Endothelial cell of umbilical vein (primary cell): ENCODE measurements around the gene AP3M1. TPM values are rescaled to one million over a fixed set of nuclear protein-coding genes. Genes with fewer than 3 reads are reported as not detected.

Source experiments
- BruUV-seq: library from RNA; stranded (reverse); fragments of 400-500 nt; replicated peaks from 2 replicates; lab custom pipeline; 2021; lab: Mats Ljungman, UMichigan
- CTCF ChIA-PET: fragments of 300-600, 350-600 bp; sonication (Branson Sonifier 250); formaldehyde crosslinking; loops from one replicate; lab custom pipeline; 2021; ENCODE audit warnings: antibody characterized with exemption, inconsistent platforms; lab: Charles Lee
- POLR2A ChIA-PET: fragments of 300-600, 350-600 bp; sonication (Branson Sonifier 250); formaldehyde crosslinking; loops from one replicate; lab custom pipeline; 2021; ENCODE audit warnings: antibody characterized with exemption, inconsistent platforms; lab: Charles Lee
- DNase-seq: peaks from one replicate; pipeline ENCODE4 v3.0.0-alpha.2; 2011; ENCODE audit warnings: low read depth, low spot score
- FAIRE-seq: peaks from 2 replicates; lab custom pipeline; 2011; peaks lifted over from hg19 to GRCh38; lab: Jason Lieb, UNC
- H2AFZ ChIP-seq: 2 replicates; pipeline ENCODE4 v1.6.0; 2012; ENCODE audit warnings: low read depth, low read length, control low read depth, inconsistent platforms
- H3K27ac ChIP-seq: 2 replicates; pipeline ENCODE4 v1.5.1; 2011; ENCODE audit warnings: low read depth, mild to moderate bottlenecking, control low read depth, low read length, moderate library complexity; ENCODE audit not compliant: insufficient read depth
- H3K27me3 ChIP-seq, 2 experiments: 2 replicates each; pipeline versions ENCODE4 v1.6.0 to v1.6.1; 2011; ENCODE audit warnings: low read length in 2 of 2, mixed read lengths in 1 of 2; ENCODE audit not compliant: control insufficient read depth in 2 of 2, insufficient read depth in 2 of 2
- H3K36me3 ChIP-seq, 2 experiments: 2 replicates in 1 of 2; 3 replicates in 1 of 2; pipeline ENCODE4 v1.5.1; 2011; ENCODE audit warnings: low read length in 2 of 2, mild to moderate bottlenecking in 1 of 2, moderate library complexity in 1 of 2; ENCODE audit not compliant: control insufficient read depth in 2 of 2, insufficient read depth in 2 of 2; ENCODE audit errors: extremely low read depth in 1 of 2
- H3K4me1 ChIP-seq: 3 replicates; pipeline ENCODE4 v1.5.1; 2011; ENCODE audit warnings: mild to moderate bottlenecking, low read length; ENCODE audit not compliant: control insufficient read depth, insufficient read depth; ENCODE audit errors: extremely low read depth
- H3K4me2 ChIP-seq: 2 replicates; pipeline ENCODE4 v1.6.1; 2011; ENCODE audit warnings: low read length, control low read depth, mixed read lengths; ENCODE audit not compliant: insufficient read depth
- H3K4me3 ChIP-seq, 3 experiments: fragments of 200-600 bp in 1 of 3; sonication (generic), shearing (Covaris generic) in 1 of 3; replicated peaks in 1 of 3; 2 replicates each; pipeline ENCODE4 v1.5.1; 2011 to 2016; ENCODE audit warnings: control low read depth in 3 of 3, low read length in 3 of 3, mild to moderate bottlenecking in 2 of 3, inconsistent platforms in 1 of 3, low read depth in 1 of 3, moderate library complexity in 1 of 3; ENCODE audit not compliant: insufficient read depth in 1 of 3
- H3K79me2 ChIP-seq: 2 replicates; pipeline ENCODE4 v1.6.0; 2012; ENCODE audit warnings: low read length, inconsistent platforms; ENCODE audit not compliant: control insufficient read depth, insufficient read depth
- H3K9ac ChIP-seq: replicated peaks from 2 replicates; pipeline ENCODE3; 2011; ENCODE audit warnings: low read length, control low read depth; ENCODE audit not compliant: insufficient read depth; ENCODE audit errors: extremely low read depth
- H3K9me1 ChIP-seq: replicated peaks from 3 replicates; pipeline ENCODE4 v1.6.0; 2011; ENCODE audit warnings: mild to moderate bottlenecking, low read length; ENCODE audit not compliant: control insufficient read depth, insufficient read depth; ENCODE audit errors: extremely low read depth
- H3K9me3 ChIP-seq: replicated peaks from 2 replicates; pipeline ENCODE4 v1.5.1; 2012; ENCODE audit warnings: low read length, inconsistent platforms; ENCODE audit not compliant: control insufficient read depth, insufficient read depth
- H4K20me1 ChIP-seq: replicated peaks from 2 replicates; pipeline ENCODE3; 2011; ENCODE audit warnings: mild to moderate bottlenecking, low read length; ENCODE audit not compliant: control insufficient read depth, insufficient read depth; ENCODE audit errors: extremely low read depth
- FOS ChIP-seq: IDR thresholded peaks from 2 replicates; pipeline ENCODE4 v1.6.1; 2011; ENCODE audit warnings: mild to moderate bottlenecking, low read length, moderate library complexity, borderline replicate concordance; ENCODE audit not compliant: insufficient read depth
- JUN ChIP-seq: IDR thresholded peaks from 2 replicates; pipeline ENCODE4 v1.6.1; 2011; ENCODE audit warnings: borderline replicate concordance, low read depth; ENCODE audit not compliant: insufficient read length, insufficient read depth
- MYC ChIP-seq: IDR thresholded peaks from one replicate; pipeline ENCODE4 v1.6.1; 2011; ENCODE audit warnings: mild to moderate bottlenecking, low read depth, low read length
- POLR2A ChIP-seq: IDR thresholded peaks from 2 replicates; pipeline ENCODE4 v1.6.1; 2012; ENCODE audit warnings: low read depth, mild to moderate bottlenecking, control low read depth, low read length
- dilution Hi-C: fragments of 300-500 bp; cut with MboI; formaldehyde crosslinking; loops from one replicate; pipeline ENCODE4 v1.15.0; 2019; ENCODE audit warnings: low sequenced_read_pairs; ENCODE audit not compliant: extremely low pct_ligation_motif_present
- intact Hi-C: fragments of 100-400 bp; cut with micrococcal nuclease; formaldehyde crosslinking; loops from one replicate; pipeline ENCODE4 v1.10.0; 2022
- polyA plus RNA-seq, 4 experiments: library from polyadenylated mRNA; depleted of rRNA in 3 of 4; stranded (reverse) in 3 of 4; unstranded in 1 of 4; fragments of >200 nt; gene quantifications; 2 replicates each; pipeline versions ENCODE4 v1.2.1 to v1.2.3, GENCODE V29; 2011 to 2012; ENCODE audit warnings: missing spikeins in 1 of 4
- total RNA-seq: library from RNA; stranded (reverse); gene quantifications from 2 replicates; pipeline ENCODE4 v1.2.3, GENCODE V29; 2021
- TF ChIP-seq, protein P1 (sequence below), 2 donors: IDR thresholded peaks; 1 replicate in 1 of 2; 2 replicates in 1 of 2; pipeline ENCODE4 v1.5.1; 2011; ENCODE audit warnings: low read length in 2 of 2, mild to moderate bottlenecking in 2 of 2, moderate library complexity in 2 of 2, control low read depth in 1 of 2, inconsistent platforms in 1 of 2, low read depth in 1 of 2; ENCODE audit not compliant: insufficient read depth in 1 of 2; ENCODE audit errors: extremely low read depth in 1 of 2
- TF ChIP-seq, protein P2 (sequence below): IDR thresholded peaks from 2 replicates; pipeline ENCODE4 v1.6.1; 2011; ENCODE audit not compliant: insufficient read depth, insufficient read length

Gene AP3M1
- total and polyA plus RNA-seq, 2 donors (not counting 3 experiments of a cell fraction or from before 2014, with no cell fraction given): 34.0 to 58.8 TPM

DNA sequence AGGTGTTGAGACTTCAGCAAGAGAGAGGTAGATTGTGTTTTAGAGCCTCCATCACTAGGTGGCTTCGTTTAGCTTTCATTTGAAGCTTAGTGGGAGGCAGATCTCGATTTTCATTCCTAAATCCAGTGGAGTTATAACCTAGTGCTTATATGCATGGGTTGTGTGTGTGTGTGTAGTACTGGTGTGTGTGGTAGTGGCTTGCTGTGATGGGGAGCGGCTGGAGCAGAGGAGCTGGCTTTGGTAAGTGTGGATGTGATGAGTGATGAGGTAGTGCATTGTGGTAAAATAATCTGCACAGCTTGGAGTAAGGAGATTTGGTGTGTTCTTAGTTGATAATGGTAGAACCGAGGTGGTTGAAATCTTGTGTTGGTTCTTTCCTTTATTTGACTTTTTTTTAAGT lies 43.2 kb downstream of the AP3M1 start:
- Histone ChIP-seq H3K79me2 (peaks cover 19% of the 10 kb centered on the region), H3K9me3 (no peaks in the 10 kb centered on the region), H3K4me2 (no peak overlapping the region), H3K4me3 (no peak overlapping the region), H3K27me3 (no peaks in the 10 kb centered on the region), H3K9me1 (no peaks in the 10 kb centered on the region), H2AFZ (no peak overlapping the region), H4K20me1 (peaks cover 3% of the 10 kb centered on the region), H3K36me3 (peaks cover 46 to 49% of the 10 kb centered on the region in 2 experiments), H3K27ac (no peak overlapping the region), H3K9ac (no peak overlapping the region), H3K4me1 (no peaks in the 10 kb centered on the region)
- TF ChIP-seq JUN (no peak), MYC (no peak), POLR2A (no peak), FOS (no peak)
- TF ChIP-seq, protein P1, sequence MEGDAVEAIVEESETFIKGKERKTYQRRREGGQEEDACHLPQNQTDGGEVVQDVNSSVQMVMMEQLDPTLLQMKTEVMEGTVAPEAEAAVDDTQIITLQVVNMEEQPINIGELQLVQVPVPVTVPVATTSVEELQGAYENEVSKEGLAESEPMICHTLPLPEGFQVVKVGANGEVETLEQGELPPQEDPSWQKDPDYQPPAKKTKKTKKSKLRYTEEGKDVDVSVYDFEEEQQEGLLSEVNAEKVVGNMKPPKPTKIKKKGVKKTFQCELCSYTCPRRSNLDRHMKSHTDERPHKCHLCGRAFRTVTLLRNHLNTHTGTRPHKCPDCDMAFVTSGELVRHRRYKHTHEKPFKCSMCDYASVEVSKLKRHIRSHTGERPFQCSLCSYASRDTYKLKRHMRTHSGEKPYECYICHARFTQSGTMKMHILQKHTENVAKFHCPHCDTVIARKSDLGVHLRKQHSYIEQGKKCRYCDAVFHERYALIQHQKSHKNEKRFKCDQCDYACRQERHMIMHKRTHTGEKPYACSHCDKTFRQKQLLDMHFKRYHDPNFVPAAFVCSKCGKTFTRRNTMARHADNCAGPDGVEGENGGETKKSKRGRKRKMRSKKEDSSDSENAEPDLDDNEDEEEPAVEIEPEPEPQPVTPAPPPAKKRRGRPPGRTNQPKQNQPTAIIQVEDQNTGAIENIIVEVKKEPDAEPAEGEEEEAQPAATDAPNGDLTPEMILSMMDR (IDR thresholded peaks at IDR 0.05; ENCODE audit: extremely low read depth in 1 of 2, insufficient read depth in 1 of 2, low read depth in 1 of 2, low read length in 2 of 2): no peak
- TF ChIP-seq, protein P2, sequence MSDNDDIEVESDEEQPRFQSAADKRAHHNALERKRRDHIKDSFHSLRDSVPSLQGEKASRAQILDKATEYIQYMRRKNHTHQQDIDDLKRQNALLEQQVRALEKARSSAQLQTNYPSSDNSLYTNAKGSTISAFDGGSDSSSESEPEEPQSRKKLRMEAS: no peak
- DNase-seq (no peak), FAIRE-seq (no peak)
- BruUV-seq: no TSS peak
- dilution Hi-C loops: no loop called here
- intact Hi-C loops: no loop called here
- ChIA-PET CTCF (interaction anchor here (1.0 to 3.6 kb wide), 7 partner anchors 9 to 221 kb away, joined by 3 to 11 read pairs (median 4); no protein-coding TSS in a partner anchor), POLR2A (no interaction called here)
